Measurements from ENCODE around the gene ZKSCAN2.

ZKSCAN2 gene

GRCh38 chr16:25257470-25257955 is at the start of gene ZKSCAN2:
ZKSCAN2 (minus strand) TSS chr16:25257845; CDS start chr16:25257127, 718 bp downstream.
- peaks cover 16% of the 10 kb centered on the region for H3K4me1 ChIP-seq (ENCODE audit: control insufficient read depth, insufficient read depth, low read length, unreplicated experiment)
- peak within 1 kb of the TSS; percentile 94 for H3K27ac ChIP-seq (ENCODE audit: low read depth, low read length)
- peak within 1 kb of the TSS; percentile 79 for H2AFZ ChIP-seq (ENCODE audit: low read length, unreplicated experiment)
- H3K27me3 ChIP-seq (ENCODE audit: insufficient read depth, low read length) = no peaks in the 10 kb centered on the region
- peak within 1 kb of the TSS; percentile 78 for H3K4me3 ChIP-seq (ENCODE audit: low read depth, low read length)
- H3K79me2 ChIP-seq (ENCODE audit: control insufficient read depth, insufficient read depth, low read length, unreplicated experiment) = peaks cover 52% of the 10 kb centered on the region
- no peaks in the 10 kb centered on the region for H3K36me3 ChIP-seq (ENCODE audit: insufficient read depth, low read length)

- H3K27ac ChIP-seq (ENCODE audit: low read depth, low read length) = no peak overlapping the region
Observed at GRCh38 chr16:25299792-25300590, 42.3 kb upstream of the ZKSCAN2 start.

GRCh38 chr16:25298165-25298872 is 40.7 kb upstream of the ZKSCAN2 start:
- Histone ChIP-seq H3K79me2 (ENCODE audit: control insufficient read depth, insufficient read depth, low read length, unreplicated experiment) (no peaks in the 10 kb centered on the region), H3K27ac (ENCODE audit: low read depth, low read length) (no peak overlapping the region), H3K4me1 (ENCODE audit: control insufficient read depth, insufficient read depth, low read length, unreplicated experiment) (no peaks in the 10 kb centered on the region), H3K27me3 (ENCODE audit: insufficient read depth, low read length) (0 out of 2 replicates have a peak, but pooled peaks cover 4% of the 10 kb centered on the region), H3K36me3 (ENCODE audit: insufficient read depth, low read length) (no peaks in the 10 kb centered on the region), H2AFZ (ENCODE audit: low read length, unreplicated experiment) (no peak overlapping the region), H3K4me3 (ENCODE audit: low read depth, low read length) (no peak overlapping the region)

More at GRCh38 chr16:25299792-25300590, 42.3 kb upstream of the ZKSCAN2 start:
- no peak overlapping the region for H2AFZ ChIP-seq (ENCODE audit: low read length, unreplicated experiment)
- 0 out of 2 replicates have a peak, but pooled peaks cover 4% of the 10 kb centered on the region for H3K27me3 ChIP-seq (ENCODE audit: insufficient read depth, low read length)
- H3K4me1 ChIP-seq (ENCODE audit: control insufficient read depth, insufficient read depth, low read length, unreplicated experiment) = no peaks in the 10 kb centered on the region
- H3K4me3 ChIP-seq (ENCODE audit: low read depth, low read length) = no peak overlapping the region
- no peaks in the 10 kb centered on the region for H3K79me2 ChIP-seq (ENCODE audit: control insufficient read depth, insufficient read depth, low read length, unreplicated experiment)
- no peaks in the 10 kb centered on the region for H3K36me3 ChIP-seq (ENCODE audit: insufficient read depth, low read length)

GRCh38 chr16:25297151-25297787 is 39.6 kb upstream of the ZKSCAN2 start:
- H3K36me3 ChIP-seq (ENCODE audit: insufficient read depth, low read length) = no peaks in the 10 kb centered on the region
- H3K27ac ChIP-seq (ENCODE audit: low read depth, low read length) = no peak overlapping the region
- no peaks in the 10 kb centered on the region for H3K79me2 ChIP-seq (ENCODE audit: control insufficient read depth, insufficient read depth, low read length, unreplicated experiment)
- H2AFZ ChIP-seq (ENCODE audit: low read length, unreplicated experiment) = no peak overlapping the region
- H3K27me3 ChIP-seq (ENCODE audit: insufficient read depth, low read length) = peaks cover 8% of the 10 kb centered on the region; the same call in 1 of the 2 replicates
- no peaks in the 10 kb centered on the region for H3K4me1 ChIP-seq (ENCODE audit: control insufficient read depth, insufficient read depth, low read length, unreplicated experiment)
- H3K4me3 ChIP-seq (ENCODE audit: low read depth, low read length) = no peak overlapping the region

- no peak overlapping the region for H3K4me3 ChIP-seq (ENCODE audit: low read depth, low read length)
- no peaks in the 10 kb centered on the region for H3K4me1 ChIP-seq (ENCODE audit: control insufficient read depth, insufficient read depth, low read length, unreplicated experiment)
- H3K27me3 ChIP-seq (ENCODE audit: insufficient read depth, low read length) = peaks cover 4% of the 10 kb centered on the region; the same call in 1 of the 2 replicates
- H3K79me2 ChIP-seq (ENCODE audit: control insufficient read depth, insufficient read depth, low read length, unreplicated experiment) = no peaks in the 10 kb centered on the region
- H2AFZ ChIP-seq (ENCODE audit: low read length, unreplicated experiment) = no peak overlapping the region
- H3K36me3 ChIP-seq (ENCODE audit: insufficient read depth, low read length) = no peaks in the 10 kb centered on the region
- no peak overlapping the region for H3K27ac ChIP-seq (ENCODE audit: low read depth, low read length)
Observed at GRCh38 chr16:25291580-25291979, 33.9 kb upstream of the ZKSCAN2 start.

- Histone ChIP-seq H3K36me3 (ENCODE audit: insufficient read depth, low read length) (no peaks in the 10 kb centered on the region), H3K27me3 (ENCODE audit: insufficient read depth, low read length) (peaks cover 4% of the 10 kb centered on the region; the same call in 1 of the 2 replicates)
Observed at GRCh38 chr16:25289466-25289865, 31.8 kb upstream of the ZKSCAN2 start.

GRCh38 chr16:25279491-25279890 is 21.8 kb upstream of the ZKSCAN2 start:
- no peaks in the 10 kb centered on the region for H3K36me3 ChIP-seq (ENCODE audit: insufficient read depth, low read length)
- no peak overlapping the region for H3K27ac ChIP-seq (ENCODE audit: low read depth, low read length)
- no peak overlapping the region for H2AFZ ChIP-seq (ENCODE audit: low read length, unreplicated experiment)
- no peak overlapping the region for H3K4me3 ChIP-seq (ENCODE audit: low read depth, low read length)
- H3K79me2 ChIP-seq (ENCODE audit: control insufficient read depth, insufficient read depth, low read length, unreplicated experiment) = no peaks in the 10 kb centered on the region
- no peaks in the 10 kb centered on the region for H3K4me1 ChIP-seq (ENCODE audit: control insufficient read depth, insufficient read depth, low read length, unreplicated experiment)
- H3K27me3 ChIP-seq (ENCODE audit: insufficient read depth, low read length) = no peaks in the 10 kb centered on the region; the same call in 1 of the 2 replicates

More at GRCh38 chr16:25289466-25289865, 31.8 kb upstream of the ZKSCAN2 start:
- Histone ChIP-seq H3K4me1 (ENCODE audit: control insufficient read depth, insufficient read depth, low read length, unreplicated experiment) (no peaks in the 10 kb centered on the region), H3K4me3 (ENCODE audit: low read depth, low read length) (no peak overlapping the region), H2AFZ (ENCODE audit: low read length, unreplicated experiment) (no peak overlapping the region), H3K79me2 (ENCODE audit: control insufficient read depth, insufficient read depth, low read length, unreplicated experiment) (no peaks in the 10 kb centered on the region), H3K27ac (ENCODE audit: low read depth, low read length) (no peak overlapping the region)

- H3K27me3 ChIP-seq (ENCODE audit: insufficient read depth, low read length) = no peaks in the 10 kb centered on the region
- H3K79me2 ChIP-seq (ENCODE audit: control insufficient read depth, insufficient read depth, low read length, unreplicated experiment) = no peaks in the 10 kb centered on the region
- H3K27ac ChIP-seq (ENCODE audit: low read depth, low read length) = no peak overlapping the region
- H3K4me1 ChIP-seq (ENCODE audit: control insufficient read depth, insufficient read depth, low read length, unreplicated experiment) = no peaks in the 10 kb centered on the region
- no peaks in the 10 kb centered on the region for H3K36me3 ChIP-seq (ENCODE audit: insufficient read depth, low read length)
- H3K4me3 ChIP-seq (ENCODE audit: low read depth, low read length) = no peak overlapping the region
- no peak overlapping the region for H2AFZ ChIP-seq (ENCODE audit: low read length, unreplicated experiment)
Observed at GRCh38 chr16:25271421-25271820, 13.8 kb upstream of the ZKSCAN2 start.

- Histone ChIP-seq H3K27ac (ENCODE audit: low read depth, low read length) (no peak overlapping the region), H3K36me3 (ENCODE audit: insufficient read depth, low read length) (no peaks in the 10 kb centered on the region), H3K4me3 (ENCODE audit: low read depth, low read length) (no peak overlapping the region), H3K4me1 (ENCODE audit: control insufficient read depth, insufficient read depth, low read length, unreplicated experiment) (no peaks in the 10 kb centered on the region), H2AFZ (ENCODE audit: low read length, unreplicated experiment) (no peak overlapping the region), H3K27me3 (ENCODE audit: insufficient read depth, low read length) (no peaks in the 10 kb centered on the region), H3K79me2 (ENCODE audit: control insufficient read depth, insufficient read depth, low read length, unreplicated experiment) (no peaks in the 10 kb centered on the region)
Observed at GRCh38 chr16:25270577-25270976, 12.9 kb upstream of the ZKSCAN2 start.

GRCh38 chr16:25269879-25270278 is 12.2 kb upstream of the ZKSCAN2 start:
- Histone ChIP-seq H3K27me3 (ENCODE audit: insufficient read depth, low read length) (no peaks in the 10 kb centered on the region), H3K27ac (ENCODE audit: low read depth, low read length) (no peak overlapping the region), H3K79me2 (ENCODE audit: control insufficient read depth, insufficient read depth, low read length, unreplicated experiment) (no peaks in the 10 kb centered on the region), H3K36me3 (ENCODE audit: insufficient read depth, low read length) (no peaks in the 10 kb centered on the region), H3K4me1 (ENCODE audit: control insufficient read depth, insufficient read depth, low read length, unreplicated experiment) (no peaks in the 10 kb centered on the region), H3K4me3 (ENCODE audit: low read depth, low read length) (no peak overlapping the region), H2AFZ (ENCODE audit: low read length, unreplicated experiment) (no peak overlapping the region)
